Astrocyte (in vitro differentiated cells and primary cell): Measurements from ENCODE around the gene ARVCF. TPM values are rescaled to one million over a fixed set of nuclear protein-coding genes. Genes with fewer than 3 reads are reported as not detected.

ENCODE experiments used
- DNase-seq: peaks from one replicate; pipeline ENCODE4 v3.0.0-alpha.2; 2010; ENCODE audit warnings: low read depth
- FAIRE-seq: peaks from 2 replicates; lab custom pipeline; 2011; peaks lifted over from hg19 to GRCh38; lab: Jason Lieb, UNC
- H2AFZ ChIP-seq: 2 replicates; pipeline ENCODE4 v1.6.0; 2012; ENCODE audit warnings: low read depth, low read length, inconsistent platforms
- H3K27ac ChIP-seq: 2 replicates; pipeline ENCODE4 v1.5.1; 2011; ENCODE audit warnings: low read depth, low read length, inconsistent platforms
- H3K27me3 ChIP-seq: 2 replicates; pipeline ENCODE4 v1.6.0; 2011; ENCODE audit warnings: low read length, inconsistent platforms; ENCODE audit not compliant: insufficient read depth
- H3K36me3 ChIP-seq: 2 replicates; pipeline ENCODE4 v1.5.1; 2011; ENCODE audit warnings: low read length, inconsistent platforms; ENCODE audit not compliant: insufficient read depth
- H3K4me1 ChIP-seq: 2 replicates; pipeline ENCODE4 v1.5.1; 2011; ENCODE audit warnings: low read length, inconsistent platforms; ENCODE audit not compliant: insufficient read depth
- H3K4me2 ChIP-seq: 2 replicates; pipeline ENCODE4 v1.6.0; 2012; ENCODE audit warnings: low read length, inconsistent platforms
- H3K4me3 ChIP-seq: 2 replicates; pipeline ENCODE4 v1.5.1; 2011; ENCODE audit warnings: low read depth, mild to moderate bottlenecking, low read length, inconsistent platforms; ENCODE audit not compliant: insufficient read depth
- H3K79me2 ChIP-seq: 2 replicates; pipeline ENCODE4 v1.6.0; 2012; ENCODE audit warnings: mild to moderate bottlenecking, low read length, inconsistent platforms; ENCODE audit not compliant: insufficient read depth
- H3K9ac ChIP-seq: 2 replicates; pipeline ENCODE4 v1.6.0; 2012; ENCODE audit warnings: mild to moderate bottlenecking, low read length, inconsistent platforms
- H3K9me3 ChIP-seq: 2 replicates; pipeline ENCODE4 v1.5.1; 2012; ENCODE audit warnings: low read depth, mild to moderate bottlenecking, low read length, inconsistent platforms; ENCODE audit not compliant: insufficient read depth
- H4K20me1 ChIP-seq: 2 replicates; pipeline ENCODE4 v1.6.0; 2012; ENCODE audit warnings: low read length, inconsistent platforms; ENCODE audit not compliant: insufficient read depth
- H3K27ac Mint-ChIP-seq: one replicate; pipeline ENCODE4 v1.8.0; 2021; ENCODE audit warnings: mild to moderate bottlenecking, mixed read lengths; ENCODE audit not compliant: unreplicated experiment
- H3K27me3 Mint-ChIP-seq: one replicate; pipeline ENCODE4 v1.8.0; 2021; ENCODE audit warnings: low read depth, mixed read lengths; ENCODE audit not compliant: unreplicated experiment
- H3K36me3 Mint-ChIP-seq: one replicate; pipeline ENCODE4 v1.8.0; 2021; ENCODE audit warnings: low read depth, mixed read lengths; ENCODE audit not compliant: unreplicated experiment
- H3K4me1 Mint-ChIP-seq: one replicate; pipeline ENCODE4 v1.8.0; 2021; ENCODE audit warnings: low read depth, mixed read lengths; ENCODE audit not compliant: unreplicated experiment
- H3K4me3 Mint-ChIP-seq: one replicate; pipeline ENCODE4 v1.8.0; 2021; ENCODE audit warnings: mild to moderate bottlenecking, moderate library complexity, mixed read lengths; ENCODE audit not compliant: unreplicated experiment
- H3K9me3 Mint-ChIP-seq: one replicate; pipeline ENCODE4 v1.8.0; 2021; ENCODE audit warnings: mild to moderate bottlenecking, mixed read lengths; ENCODE audit not compliant: unreplicated experiment
- CTCF ChIP-seq: IDR thresholded peaks from 2 replicates; pipeline ENCODE4 v1.5.1; 2011; ENCODE audit warnings: low read depth, mild to moderate bottlenecking, inconsistent platforms, low read length, moderate library complexity; ENCODE audit not compliant: insufficient read depth
- EZH2 ChIP-seq: IDR thresholded peaks from 2 replicates; pipeline ENCODE4 v1.6.1; 2012; ENCODE audit warnings: mild to moderate bottlenecking, low read length, inconsistent platforms; ENCODE audit not compliant: insufficient read depth
- total RNA-seq: library from RNA; stranded (reverse); gene quantifications from 2 replicates; pipeline ENCODE4 v1.2.1, GENCODE V29; 2021

Gene ARVCF
- total RNA-seq, 1 donor from 2014 or later: 17.9 TPM

- H3K4me1 ChIP-seq: peaks cover 7% of the 10 kb centered on the region
- DNase-seq (no peak), FAIRE-seq (no peak)
- no peak overlapping the region for H3K4me3 Mint-ChIP-seq
- no peaks in the 10 kb centered on the region for H3K9me3 ChIP-seq
- H4K20me1 ChIP-seq: peaks cover 44% of the 10 kb centered on the region
- no peak overlapping the region for H3K27ac Mint-ChIP-seq
- H3K9ac ChIP-seq: no peak overlapping the region
- H3K27ac ChIP-seq: no peak overlapping the region
- peaks cover 2% of the 10 kb centered on the region for H3K4me1 Mint-ChIP-seq
- no peaks in the 10 kb centered on the region for H3K79me2 ChIP-seq
- H3K4me3 ChIP-seq: no peak overlapping the region
- no peaks in the 10 kb centered on the region for H3K9me3 Mint-ChIP-seq
- no peak for TF ChIP-seq EZH2
- TF ChIP-seq CTCF: no peak
- peaks cover 5% of the 10 kb centered on the region for H3K36me3 ChIP-seq
- no peak overlapping the region for H3K4me2 ChIP-seq
- H3K36me3 Mint-ChIP-seq: peaks cover 8% of the 10 kb centered on the region
- no peaks in the 10 kb centered on the region for H3K27me3 ChIP-seq
- no peak overlapping the region for H2AFZ ChIP-seq
- H3K27me3 Mint-ChIP-seq: no peaks in the 10 kb centered on the region
Measured at GRCh38 chr22:19967850-19968449, 48.7 kb downstream of the ARVCF start.

- no peaks in the 10 kb centered on the region for H3K79me2 ChIP-seq
- H3K27ac ChIP-seq: no peak overlapping the region
- peaks cover 16% of the 10 kb centered on the region for H3K4me1 ChIP-seq
- DNase-seq (no peak), FAIRE-seq (no peak)
- H2AFZ ChIP-seq: no peak overlapping the region
- Mint-ChIP-seq H3K4me3 (no peak overlapping the region), H3K27me3 (no peaks in the 10 kb centered on the region), H3K4me1 (peaks cover 4% of the 10 kb centered on the region), H3K9me3 (no peaks in the 10 kb centered on the region), H3K36me3 (peaks cover 8% of the 10 kb centered on the region), H3K27ac (no peak overlapping the region)
- no peak overlapping the region for H3K9ac ChIP-seq
- H3K36me3 ChIP-seq: peaks cover 5% of the 10 kb centered on the region
- H3K9me3 ChIP-seq: no peaks in the 10 kb centered on the region
- no peaks in the 10 kb centered on the region for H3K27me3 ChIP-seq
- H4K20me1 ChIP-seq: peaks cover 50% of the 10 kb centered on the region
- H3K4me3 ChIP-seq: no peak overlapping the region
- no peak overlapping the region for H3K4me2 ChIP-seq
- TF ChIP-seq CTCF (no peak), EZH2 (no peak)
Measured at GRCh38 chr22:19966908-19967750, 49.5 kb downstream of the ARVCF start.
